HepG2 (cell line): ENCODE results near the gene CD300LF. TPM values are rescaled to one million over a fixed set of nuclear protein-coding genes. Genes with fewer than 3 reads are reported as not detected.

Experiments used
- ADNP ChIP-seq: sonication (generic); formaldehyde crosslinking; IDR thresholded peaks from 2 replicates; pipeline ENCODE4 v1.4.0; 2020; ENCODE audit warnings: missing genetic modification reagents
- BCLAF1 ChIP-seq: fragments of 450-650 bp; IDR thresholded peaks from 2 replicates; pipeline ENCODE4 v1.6.1; 2017; ENCODE audit warnings: mild to moderate bottlenecking
- CTCF ChIP-seq: sonication (generic); formaldehyde crosslinking; IDR thresholded peaks from 2 replicates; pipeline ENCODE4 v1.5.0; 2020; ENCODE audit warnings: mild to moderate bottlenecking, missing genetic modification reagents, moderate library complexity
- FOSL2 ChIP-seq: sonication (generic); formaldehyde crosslinking; IDR thresholded peaks from 2 replicates; pipeline ENCODE4 v1.4.0; 2020; ENCODE audit warnings: missing genetic modification reagents
- GMEB1 ChIP-seq: sonication (generic); formaldehyde crosslinking; IDR thresholded peaks from 2 replicates; pipeline ENCODE4 v1.5.1; 2020; ENCODE audit warnings: missing genetic modification reagents, mild to moderate bottlenecking, borderline replicate concordance
- HHEX ChIP-seq: IDR thresholded peaks from 2 replicates; pipeline ENCODE4 v1.6.1; 2016; ENCODE audit warnings: control low read depth
- JARID2 ChIP-seq: sonication (generic); formaldehyde crosslinking; IDR thresholded peaks from 2 replicates; pipeline ENCODE4 v1.8.1; 2023; ENCODE audit warnings: missing genetic modification reagents, inconsistent platforms; ENCODE audit not compliant: insufficient replicate concordance
- KAT2B ChIP-seq: fragments of 150-350 bp; IDR thresholded peaks from 2 replicates; pipeline ENCODE4 v1.6.1; 2014; ENCODE audit warnings: low read depth, low read length, borderline replicate concordance
- MAFF ChIP-seq: IDR thresholded peaks from 2 replicates; pipeline ENCODE4 v1.6.1; 2011; ENCODE audit warnings: low read depth, low read length, improper control_type of control experiment
- MTF1 ChIP-seq: sonication (generic); formaldehyde crosslinking; IDR thresholded peaks from 2 replicates; pipeline ENCODE4 v1.5.0; 2020; ENCODE audit warnings: missing genetic modification reagents
- NCOA2 ChIP-seq: sonication (generic); formaldehyde crosslinking; IDR thresholded peaks from 2 replicates; pipeline ENCODE4 v1.8.0; 2022; ENCODE audit warnings: inconsistent platforms
- NCOR1 ChIP-seq: fragments of 200-600 bp; sonication (generic); IDR thresholded peaks from 2 replicates; pipeline ENCODE4 v1.7.0; 2017; ENCODE audit warnings: antibody characterized with exemption, low read length, borderline replicate concordance
- NFATC3 ChIP-seq: sonication (generic); formaldehyde crosslinking; IDR thresholded peaks from 2 replicates; pipeline ENCODE4 v1.5.1; 2020; ENCODE audit warnings: mild to moderate bottlenecking, missing genetic modification reagents
- RFX3 ChIP-seq: IDR thresholded peaks from 2 replicates; pipeline ENCODE4 v1.6.1; 2016; ENCODE audit warnings: missing biosample characterization, missing genetic modification reagents
- RXRB ChIP-seq: IDR thresholded peaks from 2 replicates; pipeline ENCODE4 v1.6.1; 2016; ENCODE audit warnings: borderline replicate concordance, missing genetic modification reagents, missing compliant biosample characterization
- WIZ ChIP-seq: sonication (generic); formaldehyde crosslinking; IDR thresholded peaks from 2 replicates; pipeline ENCODE4 v1.5.1; 2020; ENCODE audit warnings: mild to moderate bottlenecking, missing genetic modification reagents
- YY1 ChIP-seq: IDR thresholded peaks from 2 replicates; pipeline ENCODE4 v1.6.1; 2011; ENCODE audit warnings: low read length, low read depth, moderate library complexity, mild to moderate bottlenecking; ENCODE audit not compliant: insufficient read depth, insufficient replicate concordance
- ZBTB38 ChIP-seq: sonication (generic); formaldehyde crosslinking; IDR thresholded peaks from 2 replicates; pipeline ENCODE4 v1.5.1; 2020; ENCODE audit warnings: mild to moderate bottlenecking, missing genetic modification reagents
- ZMYM3 ChIP-seq: sonication (generic); formaldehyde crosslinking; IDR thresholded peaks from 2 replicates; pipeline ENCODE4 v1.5.1; 2020; ENCODE audit warnings: mild to moderate bottlenecking, missing genetic modification reagents
- ZNF251 ChIP-seq: sonication (generic); formaldehyde crosslinking; IDR thresholded peaks from 2 replicates; pipeline ENCODE4 v1.9.0; 2021; ENCODE audit warnings: mild to moderate bottlenecking, missing genetic modification reagents
- ZNF263 ChIP-seq: sonication (generic); formaldehyde crosslinking; IDR thresholded peaks from 2 replicates; pipeline ENCODE4 v1.4.0; 2020; ENCODE audit warnings: missing genetic modification reagents
- ZNF331 ChIP-seq: sonication (generic); formaldehyde crosslinking; IDR thresholded peaks from 2 replicates; pipeline ENCODE4 v1.4.0; 2020; ENCODE audit warnings: missing genetic modification reagents
- ZNF558 ChIP-seq: sonication (generic); formaldehyde crosslinking; IDR thresholded peaks from 2 replicates; pipeline ENCODE4 v1.9.0; 2022; ENCODE audit warnings: mild to moderate bottlenecking, missing genetic modification reagents, borderline replicate concordance
- ZNF737 ChIP-seq: sonication (generic); formaldehyde crosslinking; IDR thresholded peaks from 2 replicates; pipeline ENCODE4 v1.5.0; 2020; ENCODE audit warnings: missing genetic modification reagents, mild to moderate bottlenecking, borderline replicate concordance
- ZNF790 ChIP-seq: sonication (generic); formaldehyde crosslinking; IDR thresholded peaks from 2 replicates; pipeline ENCODE4 v1.8.0; 2022; ENCODE audit warnings: missing genetic modification reagents, mild to moderate bottlenecking, borderline replicate concordance
- ZSCAN21 ChIP-seq: sonication (generic); formaldehyde crosslinking; IDR thresholded peaks from 2 replicates; pipeline ENCODE4 v1.8.0; 2022; ENCODE audit warnings: mild to moderate bottlenecking, missing genetic modification reagents, moderate library complexity, borderline replicate concordance
- polyA plus RNA-seq, 8 experiments: library from polyadenylated mRNA; depleted of rRNA in 3 of 8; stranded (reverse) in 7 of 8; unstranded in 1 of 8; fragments of >200 nt; fragmentation: Illumina TruSeq in 4 of 8; extraction: Trizol in 4 of 8; gene quantifications; 2 replicates each; pipeline versions ENCODE4 v1.2.1 to v1.2.3, GENCODE V29; 2011 to 2016; ENCODE audit warnings: low read depth in 4 of 8, missing spikeins in 1 of 8, mixed read lengths in 1 of 8; ENCODE audit not compliant: insufficient read depth in 1 of 8
- total RNA-seq, 5 experiments: library from RNA; depleted of rRNA; stranded (reverse); fragments of >200 nt; fragmentation: Illumina TruSeq; extraction: Trizol; gene quantifications; 2 replicates each; pipeline ENCODE4 v1.2.3, GENCODE V29; 2016; ENCODE audit warnings: low read depth in 1 of 5

Gene CD300LF
- total and polyA plus RNA-seq, 2 of the 13 experiments (the other 11 are each of a cell fraction or from before 2014, with no cell fraction given) = not detected

- TF ChIP-seq ZNF737 (CRISPR knock-in tag) = no peak
- no peak for TF ChIP-seq ZNF558
- TF ChIP-seq ADNP (CRISPR knock-in tag) = no peak
- no peak for TF ChIP-seq NCOR1
- TF ChIP-seq NCOA2 = 0 out of 2 replicates have a peak, but pooled peaks have one; percentile 9
- TF ChIP-seq NFATC3 (CRISPR knock-in tag) = no peak
- TF ChIP-seq ZBTB38 = no peak
- peak; percentile 44; the same call in 1 of the 2 replicates for TF ChIP-seq ZSCAN21 (CRISPR knock-in tag)
- TF ChIP-seq BCLAF1 = no peak
- TF ChIP-seq ZNF331 = 0 out of 2 replicates have a peak, but pooled peaks have one; percentile 17
- peak; percentile 32; the same call in 1 of the 2 replicates for TF ChIP-seq HHEX (CRISPR knock-in tag)
- TF ChIP-seq FOSL2 = no peak
- TF ChIP-seq GMEB1 (CRISPR knock-in tag) = no peak
- TF ChIP-seq MTF1 (CRISPR knock-in tag) = no peak
- peak; percentile 76 for TF ChIP-seq CTCF (CRISPR knock-in tag)
- TF ChIP-seq MAFF = no peak
- TF ChIP-seq KAT2B = no peak
- peak; percentile 97 for TF ChIP-seq ZNF263 (CRISPR knock-in tag)
- no peak for TF ChIP-seq YY1
- no peak for TF ChIP-seq ZNF251
- TF ChIP-seq WIZ = 0 out of 2 replicates have a peak, but pooled peaks have one; percentile 52
- peak; percentile 60 for TF ChIP-seq ZMYM3 (CRISPR knock-in tag)
- TF ChIP-seq RXRB (CRISPR knock-in tag) = no peak
- TF ChIP-seq JARID2 (CRISPR knock-in tag) = no peak
- peak; percentile 72; the same call in 1 of the 2 replicates for TF ChIP-seq ZNF790
- TF ChIP-seq RFX3 (CRISPR knock-in tag) = no peak
These were observed 24.8 kb upstream of the CD300LF start (continued) for GRCh38 chr17:74737299-74738050.
